ENCODE results near the gene CORO6.

CORO6 gene

GRCh38 chr17:29630630-29631193 lies 8.0 kb upstream of the CORO6 start:
- no peak for DNase-seq

DNA sequence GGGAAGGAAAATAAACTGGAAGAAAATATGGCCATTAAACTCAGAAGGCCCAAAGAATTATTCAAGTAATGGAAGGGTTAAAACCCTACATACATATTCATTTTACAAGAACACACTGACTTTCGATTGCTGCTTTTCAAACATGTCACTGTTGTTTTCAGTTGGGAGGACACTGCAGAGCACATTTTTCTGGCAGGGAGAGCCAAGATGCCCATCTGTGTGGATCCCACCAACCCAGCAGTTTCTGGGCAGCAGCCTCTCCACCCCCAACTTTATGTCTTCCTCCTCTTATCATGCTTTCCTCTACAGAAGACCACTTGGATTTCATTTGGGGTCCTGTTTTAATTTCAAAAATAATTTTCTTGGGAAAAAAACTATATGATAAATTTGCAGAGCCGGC lies 7.1 kb upstream of the CORO6 start:
- no peak for DNase-seq

- no peak for DNase-seq
These were observed 5.9 kb upstream of the CORO6 start for GRCh38 chr17:29628644-29629043.

DNA sequence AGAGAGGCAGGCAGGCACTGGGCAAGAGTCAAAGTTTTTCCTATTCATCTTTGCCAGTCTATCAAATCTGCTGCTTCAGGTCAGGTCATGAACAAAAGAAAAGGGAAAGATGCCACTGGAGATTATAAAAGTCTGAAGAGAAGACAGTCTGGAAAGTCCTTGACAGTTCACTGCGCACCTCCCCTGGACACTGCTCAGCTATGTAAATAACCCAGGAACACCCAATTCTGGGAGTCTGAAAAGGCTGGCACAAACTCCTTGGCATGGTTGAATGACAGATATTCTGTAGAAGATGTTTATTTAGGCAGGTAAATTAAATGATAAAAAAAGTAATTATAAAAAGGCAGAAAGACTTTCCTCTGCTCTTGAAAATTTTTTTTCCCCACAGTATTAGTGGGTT lies 5.2 kb upstream of the CORO6 start:
- DNase-seq, result no peak

DNA sequence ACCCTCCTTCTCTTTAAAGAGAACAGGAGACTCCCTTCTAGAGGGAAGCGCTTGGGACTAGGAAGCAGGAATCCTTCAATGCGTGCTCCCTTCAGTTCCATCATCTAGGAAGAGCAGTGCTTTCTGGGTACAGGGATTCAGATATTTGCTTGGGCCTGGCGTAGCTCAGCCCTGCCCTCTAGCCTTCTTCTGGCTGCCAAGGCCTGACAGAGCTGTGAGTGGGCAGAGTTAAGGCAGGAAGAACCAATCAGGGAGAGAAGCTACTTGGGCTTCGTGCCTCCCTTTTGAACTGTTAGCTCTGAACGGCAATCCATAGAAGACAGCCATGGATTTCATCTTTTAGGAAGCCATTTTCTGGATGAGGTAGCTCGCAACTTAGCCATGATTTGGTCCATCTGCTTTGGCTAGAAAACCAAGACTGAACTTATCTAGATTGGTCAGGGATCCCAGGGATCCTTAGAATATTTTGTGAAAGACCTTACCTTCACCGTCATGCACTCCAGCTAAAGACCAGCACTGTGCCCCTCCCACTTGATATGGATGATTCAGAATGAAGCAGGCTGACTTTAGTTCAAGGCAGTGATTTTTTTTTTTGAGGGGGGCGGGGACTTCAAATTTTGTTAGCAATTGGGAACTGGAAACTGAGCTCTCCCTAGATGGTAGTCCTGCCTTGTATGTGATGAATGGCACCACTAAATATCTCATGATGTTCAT lies 2.5 kb upstream of the CORO6 start:
- no peak for DNase-seq

DNA sequence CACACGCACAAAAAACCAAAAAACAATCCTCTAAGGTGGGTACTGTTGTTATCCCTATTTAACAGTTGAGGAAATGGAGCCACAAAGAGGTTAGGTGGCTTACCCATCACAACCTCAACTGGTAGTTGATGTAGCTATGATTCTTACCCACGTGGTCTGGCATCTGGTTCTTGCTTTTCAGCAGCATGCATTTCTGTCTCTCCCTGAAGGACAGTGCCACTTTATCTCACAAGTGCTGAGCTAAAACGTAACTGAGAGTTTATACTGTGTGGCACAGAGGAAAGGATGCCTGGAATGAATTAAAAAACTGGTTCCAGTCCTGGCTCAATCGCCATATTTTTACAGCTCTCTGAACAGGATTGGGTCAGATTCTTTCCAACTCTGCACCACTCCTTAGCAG lies 1.9 kb upstream of the CORO6 start:
- no peak for DNase-seq

GRCh38 chr17:29623283-29623647 lies 553 bp upstream of the CORO6 start:
- DNase-seq, result no peak

- no peak for DNase-seq
These were observed 939 bp downstream of the CORO6 start for GRCh38 chr17:29621751-29622194.

DNA sequence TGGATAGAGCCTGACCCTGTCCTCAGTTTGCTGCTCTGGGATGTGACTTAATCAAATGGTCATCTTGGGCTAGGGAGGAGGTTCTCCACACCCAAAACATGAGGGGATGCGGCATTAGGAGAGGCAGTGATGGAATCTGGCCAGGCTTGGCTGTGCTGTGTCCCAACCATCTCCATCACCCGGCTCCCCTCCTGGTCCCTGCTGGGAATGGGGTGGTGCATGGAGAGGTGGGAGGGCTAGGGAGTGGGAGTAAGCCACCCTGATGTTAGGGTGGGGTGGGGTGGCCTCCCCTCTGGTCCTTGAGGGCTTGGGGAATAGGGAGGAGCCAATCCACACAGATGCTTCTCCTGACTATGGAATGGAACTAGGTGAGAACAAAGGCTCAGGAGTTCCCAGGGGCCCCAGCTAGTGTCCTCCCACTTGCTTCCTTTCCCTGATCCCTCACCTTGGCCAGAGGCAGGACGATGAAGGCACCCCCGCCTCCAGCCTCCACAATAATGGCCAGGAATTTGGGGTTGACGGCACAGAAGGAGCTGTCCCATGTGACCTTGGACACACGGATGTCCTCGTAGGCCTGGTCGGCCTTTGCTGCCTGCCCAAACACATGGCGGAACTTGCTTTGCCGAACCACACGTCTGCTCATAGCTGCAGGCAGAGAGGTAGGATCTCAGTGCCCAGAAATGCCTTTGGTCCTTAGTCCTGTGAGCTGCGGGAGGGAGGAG lies 1.8 kb downstream of the CORO6 start:
- DNase-seq, result no peak

- DNase-seq, result no peak
These were observed 2.4 kb downstream of the CORO6 start for GRCh38 chr17:29620271-29620670.

DNA sequence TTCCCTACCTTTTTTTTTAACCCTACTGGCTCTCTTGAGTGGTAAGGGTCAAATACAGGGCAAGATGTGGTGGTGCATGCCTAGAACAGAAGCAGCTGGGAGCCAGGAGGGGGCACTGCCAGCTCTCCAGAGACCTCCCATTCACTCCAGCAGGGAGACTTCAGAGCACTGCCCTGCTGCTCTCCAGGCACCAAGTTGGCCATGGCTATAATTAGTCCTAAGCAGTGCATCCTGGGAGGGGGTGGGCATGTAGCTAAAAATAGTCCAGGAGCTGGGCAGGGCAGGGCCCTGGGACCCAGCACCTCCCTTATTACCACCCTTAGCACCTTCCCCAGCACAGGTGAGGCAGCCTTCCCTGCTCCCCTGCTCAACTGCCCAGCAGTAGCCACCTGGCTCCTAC lies 3.5 kb downstream of the CORO6 start:
- no peak for DNase-seq

- DNase-seq, result no peak
These were observed 4.2 kb downstream of the CORO6 start for GRCh38 chr17:29618272-29619065.

DNA sequence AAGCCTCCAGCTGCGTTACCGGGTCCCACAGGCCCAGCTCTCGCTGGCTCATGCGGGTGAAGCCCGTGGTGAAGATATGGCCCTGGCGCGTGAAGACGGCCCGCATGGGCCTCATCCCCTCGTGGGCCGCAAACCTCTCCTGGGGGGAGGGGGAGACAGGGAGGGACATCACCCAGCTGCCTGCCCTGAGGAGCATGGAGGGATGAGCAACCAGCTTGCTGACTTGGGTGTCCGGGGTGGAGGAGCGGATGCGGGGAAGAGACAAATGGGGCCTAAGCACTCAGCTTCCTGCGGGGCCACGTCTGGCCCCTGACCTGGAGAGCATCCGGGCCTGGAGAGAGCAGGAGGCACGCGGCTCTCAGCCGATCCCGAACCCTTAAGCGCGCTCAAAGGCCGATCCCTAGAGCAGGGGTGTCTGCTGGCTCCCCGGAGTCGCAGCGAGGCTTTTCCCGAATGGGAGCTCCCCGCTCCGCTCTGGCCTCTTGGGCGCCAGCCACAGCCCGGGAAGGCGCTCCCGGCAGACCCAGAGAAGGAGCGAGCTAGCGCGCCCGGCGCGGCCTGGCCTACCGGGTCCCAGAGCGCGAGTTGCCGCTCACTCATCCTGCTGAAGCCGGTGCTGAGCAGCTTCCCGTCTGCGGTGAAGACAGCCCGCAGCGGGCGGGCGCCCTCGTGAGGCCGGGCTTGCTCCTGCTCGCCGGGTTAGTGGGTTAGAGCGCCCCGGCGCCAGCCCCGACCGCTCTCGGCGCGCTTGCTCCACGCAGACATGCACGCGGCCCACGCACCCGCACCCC lies 5.0 kb downstream of the CORO6 start:
- peak; percentile 86 for DNase-seq

GRCh38 chr17:29617125-29617480 lies 5.6 kb downstream of the CORO6 start:
- peak; percentile 89 for DNase-seq

- DNase-seq, result no peak
These were observed 6.2 kb downstream of the CORO6 start for GRCh38 chr17:29616300-29617048.

- peak; percentile 85 for DNase-seq
These were observed 7.0 kb downstream of the CORO6 start for GRCh38 chr17:29615492-29616299.

DNA sequence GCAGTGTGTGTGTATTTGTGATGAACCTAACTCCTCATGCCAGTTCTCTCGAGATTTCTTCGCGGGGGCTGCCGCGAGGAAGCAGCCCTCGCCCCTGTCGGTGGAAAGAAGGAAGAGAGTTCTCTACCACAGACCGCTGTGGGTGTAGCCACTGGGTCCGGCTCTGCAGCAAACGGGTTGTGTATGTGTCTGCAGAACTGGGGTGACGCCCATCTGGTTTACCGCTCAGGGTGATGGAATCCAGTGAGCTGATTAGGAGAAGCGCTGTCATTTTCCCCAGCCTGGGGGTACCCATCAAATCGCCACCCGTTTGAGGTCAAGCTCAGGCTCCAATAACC lies 7.7 kb downstream of the CORO6 start:
- peak; percentile 72 for DNase-seq

DNA sequence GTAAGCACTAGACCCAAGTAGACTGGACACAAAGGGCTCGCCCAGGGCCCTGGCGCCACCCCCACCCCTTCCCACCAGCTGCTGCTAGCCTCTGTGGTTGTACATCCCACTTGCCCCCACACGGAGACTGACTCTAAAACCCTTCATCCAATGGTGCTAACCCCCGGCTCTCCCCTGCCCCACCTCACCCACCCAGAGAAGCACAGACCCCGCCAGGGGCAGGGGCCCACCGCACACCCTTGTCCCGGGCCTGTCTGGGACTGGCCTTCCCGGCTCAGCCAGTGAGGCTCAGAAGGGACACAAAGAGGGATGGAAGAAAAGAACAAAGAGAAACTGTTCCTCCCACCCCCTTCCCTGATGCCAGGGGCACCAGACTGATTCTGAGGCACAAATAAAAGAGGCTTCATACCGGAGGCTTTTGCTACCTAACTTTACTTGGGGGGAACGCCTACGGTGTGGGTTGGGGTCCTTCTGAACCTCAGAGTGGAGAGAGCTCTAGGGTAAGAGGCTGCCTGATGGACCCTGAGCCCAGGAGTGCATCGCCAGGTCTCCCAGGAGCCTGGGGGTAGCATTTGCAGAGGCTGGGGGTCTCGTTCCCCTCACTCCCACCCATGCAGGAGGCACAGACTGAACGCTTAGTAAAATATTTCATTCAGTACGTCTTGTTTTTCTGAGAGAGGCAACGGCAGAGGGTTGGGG lies 8.2 kb downstream of the CORO6 start:
- DNase-seq, result no peak

DNA sequence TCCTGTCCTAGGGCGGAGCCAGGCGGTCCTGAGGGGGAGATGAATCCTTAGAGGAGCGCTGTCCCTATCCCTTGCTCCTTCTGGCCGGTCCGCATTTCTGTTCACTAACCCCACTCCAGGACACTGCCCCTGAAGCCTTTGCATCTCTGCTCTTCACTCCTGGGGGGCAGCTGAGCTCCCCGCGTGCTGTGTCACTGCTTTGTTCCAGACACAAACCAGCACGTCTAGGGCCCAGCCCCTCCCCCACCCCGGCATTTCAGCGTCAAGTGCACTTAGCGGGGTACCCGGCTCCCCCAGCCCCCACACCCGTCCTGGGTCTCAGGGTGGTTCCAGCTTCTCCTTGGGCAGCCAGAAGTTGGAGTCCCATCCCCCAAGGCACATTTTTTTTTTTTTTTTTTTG lies 8.9 kb downstream of the CORO6 start:
- DNase-seq, result no peak

DNA sequence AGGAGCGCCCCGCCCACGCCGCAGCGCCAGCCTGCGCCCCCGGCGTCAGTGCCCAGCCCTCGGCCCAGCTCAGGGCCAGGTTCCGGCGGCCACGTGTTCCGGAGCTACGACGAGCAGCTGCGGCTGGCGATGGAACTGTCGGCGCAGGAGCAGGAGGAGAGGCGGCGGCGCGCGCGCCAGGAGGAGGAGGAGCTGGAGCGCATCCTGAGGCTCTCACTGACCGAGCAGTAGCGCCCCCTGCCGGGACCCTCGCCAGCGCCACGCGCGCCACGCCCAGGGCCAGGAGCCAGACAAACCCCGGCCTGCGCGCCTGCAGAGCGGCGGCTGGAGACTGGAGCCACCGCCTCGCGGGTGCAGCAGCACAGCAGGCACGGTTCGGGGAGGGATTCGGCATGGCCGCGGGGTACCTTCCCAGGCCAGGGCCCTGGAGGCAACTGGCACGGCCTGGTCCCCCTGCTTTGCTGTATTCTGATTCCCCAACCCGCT lies 9.3 kb downstream of the CORO6 start:
- peak; percentile 86 for DNase-seq

Measured in CD4-positive, alpha-beta T cell treated with Interferon gamma for 1 hour (primary cell).